Activated CD4-positive, alpha-beta T cell treated with anti-CD3 and anti-CD28 coated beads, Interleukin-2, amount 50 U/mL, for 24 hours (primary cell): ENCODE results near the gene CYS1.

Experiments
- DNase-seq, 2 donors: peaks; one replicate each; pipeline ENCODE4 v3.0.0-alpha.2; 2020; ENCODE audit warnings: low read depth in 1 of 2, low spot score in 1 of 2

The CYS1 gene

DNA sequence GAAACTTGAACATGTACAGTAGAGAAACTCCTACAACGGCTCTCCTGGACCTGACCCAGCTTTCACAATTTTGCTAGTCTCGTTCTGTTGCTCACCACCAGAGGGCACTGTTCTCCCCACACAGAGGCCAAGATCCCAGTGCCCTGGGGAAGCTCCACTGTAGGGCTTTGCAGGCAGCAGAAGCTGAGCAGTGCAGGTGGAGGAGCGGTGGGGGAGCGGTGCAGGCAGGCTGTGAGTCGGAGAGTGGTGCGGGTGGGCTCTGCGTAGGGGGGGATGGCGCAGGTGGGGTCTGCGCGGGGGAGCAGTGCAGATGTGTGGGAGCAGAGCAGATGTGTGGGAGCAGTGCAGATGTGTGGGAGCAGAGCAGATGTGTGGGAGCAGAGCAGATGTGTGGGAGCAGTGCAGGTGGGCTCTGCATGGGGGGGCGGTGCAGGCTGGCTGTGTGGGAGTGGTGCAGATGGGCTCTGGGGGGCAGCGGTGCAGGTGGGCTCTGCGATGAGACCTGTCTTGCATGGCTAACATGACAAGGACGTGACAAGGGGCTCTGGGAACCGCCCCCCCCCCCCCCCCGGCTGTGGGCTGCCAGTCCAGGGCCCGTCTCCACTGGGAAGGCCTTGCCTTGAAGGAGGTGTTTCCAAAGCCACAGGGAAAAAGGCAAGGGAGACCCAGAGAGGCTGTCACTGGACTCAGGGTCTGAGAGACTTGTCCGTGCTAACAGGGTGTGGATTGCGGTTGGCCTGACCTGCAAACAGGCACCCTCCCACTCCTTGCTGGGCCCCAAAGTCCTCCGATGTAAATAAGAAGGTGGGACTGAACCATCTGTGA is 7.3 kb downstream of the CYS1 start:
- DNase-seq = peak; percentile 46 to 80

DNA sequence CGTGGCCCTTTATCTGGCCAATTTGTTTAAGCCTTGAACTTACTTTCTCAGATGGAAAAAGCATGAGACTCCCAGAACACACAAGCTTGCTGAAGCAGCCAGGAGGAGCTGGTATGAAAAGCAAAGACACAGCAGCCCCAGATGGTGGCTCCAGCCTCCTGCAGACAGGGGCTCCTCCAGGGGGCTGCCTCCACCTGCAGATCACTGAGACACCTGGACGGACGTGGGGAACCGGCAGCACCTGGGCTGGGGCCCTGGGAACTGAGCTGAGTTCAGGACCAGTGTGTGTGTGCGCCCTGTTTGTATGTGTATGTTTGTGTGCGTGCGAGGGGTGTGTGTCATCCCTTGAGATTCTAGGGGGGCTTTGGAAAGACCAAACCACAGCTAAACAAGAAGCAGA is 8.6 kb downstream of the CYS1 start:
- no peak for DNase-seq

DNA sequence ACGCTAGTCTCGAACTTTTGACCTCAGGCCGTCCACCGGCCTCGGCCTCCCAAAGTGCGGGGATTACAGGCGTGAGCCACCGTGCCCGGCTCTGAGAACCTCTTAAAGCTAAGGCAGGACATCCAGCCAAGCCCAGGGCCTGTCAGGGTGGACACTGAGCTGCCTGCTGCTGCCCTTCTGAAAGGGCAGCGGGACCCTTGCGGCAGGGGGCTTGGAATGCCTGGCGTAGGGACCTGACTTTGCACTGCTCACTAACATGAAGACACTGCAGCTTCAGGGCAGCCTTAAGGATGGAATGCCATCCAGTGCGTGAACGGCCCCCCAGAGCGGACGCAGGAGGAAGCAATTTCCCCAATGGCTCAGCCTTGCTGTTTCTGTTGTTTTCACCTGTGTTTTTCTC is 9.0 kb downstream of the CYS1 start:
- no peak for DNase-seq

DNA sequence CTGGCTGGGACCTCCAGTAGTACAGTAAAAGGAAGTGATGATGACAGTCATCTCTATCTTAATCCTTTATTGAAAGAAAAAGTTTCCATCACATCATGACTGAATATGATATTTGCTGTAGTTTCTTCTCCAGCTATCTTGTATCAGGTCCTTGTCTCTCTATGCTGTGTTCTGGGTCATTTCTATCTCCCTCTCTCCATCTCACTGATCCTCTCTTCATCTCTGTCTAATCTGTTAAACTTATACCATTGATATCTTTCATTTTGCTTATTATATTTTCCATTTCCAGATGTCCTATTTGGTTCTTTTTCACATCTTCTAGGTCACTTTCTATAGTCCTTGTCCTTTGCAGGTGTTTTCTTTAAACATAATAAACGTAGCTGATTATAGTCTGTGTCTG is 12.3 kb downstream of the CYS1 start:
- DNase-seq = no peak

DNA sequence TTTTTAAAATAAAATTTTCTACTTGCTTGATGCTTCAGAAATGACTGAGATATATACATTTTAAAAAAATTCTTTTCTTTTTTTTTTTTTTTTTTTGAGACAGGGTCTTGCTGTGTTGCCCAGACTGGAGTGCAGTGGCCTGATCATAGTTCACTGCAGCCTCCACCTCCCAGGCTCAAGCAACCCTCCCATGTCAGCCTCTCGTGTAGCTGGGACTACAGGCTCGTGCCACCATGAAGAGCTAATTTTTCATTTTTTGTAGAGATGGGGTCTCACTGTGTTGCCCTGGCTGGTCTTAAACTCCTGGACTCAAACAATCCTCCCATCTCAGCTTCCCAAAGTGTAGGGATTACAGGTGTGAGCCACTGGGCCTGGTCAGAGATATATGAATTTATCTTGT is 12.9 kb downstream of the CYS1 start:
- no peak for DNase-seq

DNA sequence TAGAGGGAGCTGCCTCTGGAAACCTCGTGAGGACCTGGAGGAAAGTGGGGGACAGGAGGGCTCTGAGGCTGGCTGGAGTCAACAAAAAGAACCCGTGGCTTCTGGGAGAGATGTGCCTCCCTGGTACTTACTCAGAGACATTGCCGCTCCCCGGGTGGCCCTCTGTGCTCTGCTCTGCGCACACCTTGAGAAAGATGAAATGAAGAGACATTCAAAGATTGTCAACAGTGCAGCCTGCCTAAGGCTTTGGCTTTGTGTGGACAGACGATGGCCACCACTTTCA is 14.5 kb downstream of the CYS1 start:
- DNase-seq = no peak

DNA sequence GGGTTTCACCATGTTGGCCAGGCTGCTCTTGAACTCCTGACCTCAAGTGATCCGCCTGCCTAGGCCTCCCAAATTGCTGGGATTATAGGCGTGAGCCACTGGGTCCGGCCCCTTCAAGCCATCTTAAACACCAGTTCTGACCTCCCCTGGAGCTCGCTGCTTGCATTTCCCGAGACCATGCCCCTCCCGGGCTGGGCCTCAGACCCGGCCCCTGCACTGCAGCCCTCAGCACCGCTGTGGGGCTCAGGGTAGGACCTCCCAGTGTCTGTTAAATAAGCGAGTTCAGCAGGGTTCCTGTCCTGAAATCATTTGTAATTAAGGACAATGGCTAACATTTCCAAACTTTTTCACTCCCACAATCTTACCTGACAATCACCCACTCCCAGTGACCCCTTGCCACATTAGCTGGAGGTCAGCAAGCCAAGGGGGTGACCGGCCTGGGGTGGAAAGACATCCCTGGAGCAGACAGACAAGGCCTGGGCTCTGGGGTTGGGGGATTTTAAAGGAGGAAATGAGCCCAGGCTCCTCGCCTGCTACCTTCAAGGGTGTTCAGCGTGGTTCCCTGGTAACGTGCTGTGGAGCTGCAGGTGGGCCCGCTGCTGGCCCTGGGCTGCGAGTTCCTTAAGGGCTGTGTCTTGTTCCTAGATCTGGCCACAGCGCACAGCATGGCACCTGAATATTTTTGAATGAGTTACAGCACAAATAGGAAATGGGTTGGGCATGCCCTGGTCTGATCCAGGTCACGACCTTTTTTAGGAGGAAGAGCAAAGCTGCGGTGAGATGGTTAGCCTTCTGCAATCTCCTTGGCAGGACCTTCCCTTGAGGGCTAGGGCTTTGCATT is 15.1 kb downstream of the CYS1 start:
- no peak for DNase-seq

DNA sequence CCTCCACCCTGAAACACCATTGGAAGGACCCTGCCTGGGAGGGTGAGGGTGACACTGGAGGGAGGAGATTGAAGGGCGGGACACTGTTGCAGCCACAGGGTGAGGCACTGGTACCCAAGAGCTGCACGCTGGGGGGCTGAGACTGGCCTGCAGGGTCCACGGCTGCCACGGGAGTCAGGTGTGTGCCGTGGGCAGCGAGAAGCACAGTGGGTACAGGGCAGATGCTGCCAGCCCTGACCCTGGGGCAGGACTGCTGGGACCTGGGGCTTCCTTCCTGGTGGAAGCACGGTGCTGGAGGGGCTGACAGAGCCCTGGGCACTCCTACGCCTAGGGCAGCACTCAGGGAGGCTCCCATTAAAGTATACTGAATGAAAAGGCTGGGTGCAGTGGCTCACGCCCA is 16.6 kb downstream of the CYS1 start:
- DNase-seq = no peak

DNA sequence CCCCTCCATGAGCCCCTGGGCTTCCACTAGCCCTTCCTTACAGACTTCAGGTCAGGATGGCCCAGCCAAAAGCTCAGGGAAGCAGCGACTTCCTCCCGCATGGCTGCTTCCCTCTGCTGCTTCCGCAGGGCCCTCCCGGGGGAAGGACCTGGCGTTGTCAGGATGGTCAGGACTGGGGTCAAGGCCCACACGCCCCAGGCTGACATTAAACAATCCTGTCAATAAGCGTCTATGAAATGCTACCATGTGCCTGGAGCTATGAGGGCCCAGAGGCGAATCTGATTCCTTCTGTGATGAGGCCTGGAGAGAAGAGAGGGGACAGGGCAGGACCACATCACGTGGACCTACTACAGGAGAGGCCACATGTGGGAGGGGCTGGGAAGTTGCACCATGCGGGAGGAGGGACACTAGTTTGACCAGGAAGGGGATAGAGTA is 17.3 kb downstream of the CYS1 start:
- no peak for DNase-seq

DNA sequence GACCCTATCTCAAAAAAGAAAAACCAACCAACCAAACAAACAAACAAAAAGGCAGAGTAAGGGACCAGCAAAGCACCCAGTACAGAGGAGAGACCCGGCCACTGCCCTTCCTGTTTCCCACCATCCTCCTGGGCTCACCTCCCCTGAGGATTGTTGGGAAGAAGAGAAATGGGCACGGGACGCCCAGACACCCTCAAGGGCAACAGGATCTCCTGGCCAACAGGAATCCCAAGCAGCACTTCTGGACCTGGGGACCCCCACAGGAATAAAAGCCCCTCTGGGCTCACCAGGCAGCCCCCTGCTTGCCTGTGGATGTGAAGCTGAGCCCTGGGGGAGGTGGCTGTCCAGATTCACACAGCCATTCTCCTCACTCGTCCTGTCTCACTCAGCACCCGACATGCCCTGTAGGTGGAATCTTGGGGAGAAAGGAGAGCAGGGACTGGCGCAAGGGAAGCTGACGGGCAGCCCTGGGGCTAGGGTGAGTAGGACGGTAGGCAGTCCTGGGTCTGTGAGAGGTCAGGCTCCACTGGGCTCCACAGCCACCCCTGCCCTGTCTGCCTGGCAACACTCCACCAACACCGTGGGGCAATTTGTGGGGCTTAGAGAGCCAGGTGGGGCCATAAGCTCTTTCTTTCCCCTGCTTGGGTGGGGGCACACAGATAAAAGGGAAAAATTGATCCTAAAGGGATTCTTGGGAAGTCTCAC is 18.8 kb downstream of the CYS1 start:
- no peak for DNase-seq

DNA sequence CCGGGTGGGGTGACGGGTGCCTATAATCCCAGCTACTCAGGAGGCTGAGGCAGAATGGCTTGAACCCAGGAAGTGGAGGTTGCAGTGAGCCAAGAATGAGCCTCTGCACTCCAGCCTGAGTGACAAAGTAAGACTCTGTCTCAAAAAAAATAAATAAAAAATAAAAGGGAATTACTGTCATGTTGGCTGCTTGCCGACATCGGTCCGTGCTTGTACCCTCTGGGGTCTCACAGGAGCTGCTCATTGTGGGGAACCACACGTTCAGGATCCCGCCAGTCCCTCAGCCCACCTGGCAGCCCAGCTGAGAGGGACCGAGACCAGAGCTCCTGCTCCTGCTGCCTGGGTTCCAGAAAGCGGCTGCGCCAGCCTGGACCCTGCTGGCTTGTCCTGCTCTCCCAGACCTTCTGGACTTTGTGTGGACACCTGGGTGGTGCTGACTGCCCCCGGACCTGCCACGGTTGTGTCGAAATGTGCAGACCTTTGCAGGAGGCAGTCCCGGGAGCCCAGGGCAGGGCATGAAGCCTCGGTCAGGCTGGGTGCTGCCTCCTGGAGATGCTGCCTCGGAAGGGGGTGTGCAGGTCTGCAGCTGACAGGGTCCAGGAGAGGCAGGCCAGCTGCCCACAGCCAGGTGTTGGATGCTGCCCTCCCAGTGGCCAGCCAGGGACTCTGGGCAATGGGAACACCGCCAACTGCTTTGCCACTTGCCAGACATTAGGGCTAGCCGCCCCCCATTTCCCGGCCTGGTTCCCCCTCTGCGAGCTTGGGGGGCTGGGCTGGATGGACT is 20.5 kb downstream of the CYS1 start:
- DNase-seq = no peak

DNA sequence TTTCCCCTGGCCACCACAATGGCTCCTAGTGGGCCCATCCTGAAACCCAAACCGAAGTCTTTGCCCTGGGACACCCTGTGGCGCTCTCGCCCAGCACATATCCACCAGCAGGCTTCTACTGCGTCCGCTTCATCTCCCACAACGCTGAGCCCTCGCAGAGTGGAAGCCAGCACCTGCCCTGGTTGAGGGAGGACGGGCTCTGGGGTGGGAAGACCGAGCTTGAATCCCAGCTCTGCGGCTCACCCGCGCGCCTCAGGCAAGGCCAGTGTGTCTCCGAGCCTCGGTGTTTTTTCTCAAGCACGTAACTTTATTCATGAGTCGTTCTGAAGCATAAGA is 21.2 kb downstream of the CYS1 start:
- DNase-seq = no peak

DNA sequence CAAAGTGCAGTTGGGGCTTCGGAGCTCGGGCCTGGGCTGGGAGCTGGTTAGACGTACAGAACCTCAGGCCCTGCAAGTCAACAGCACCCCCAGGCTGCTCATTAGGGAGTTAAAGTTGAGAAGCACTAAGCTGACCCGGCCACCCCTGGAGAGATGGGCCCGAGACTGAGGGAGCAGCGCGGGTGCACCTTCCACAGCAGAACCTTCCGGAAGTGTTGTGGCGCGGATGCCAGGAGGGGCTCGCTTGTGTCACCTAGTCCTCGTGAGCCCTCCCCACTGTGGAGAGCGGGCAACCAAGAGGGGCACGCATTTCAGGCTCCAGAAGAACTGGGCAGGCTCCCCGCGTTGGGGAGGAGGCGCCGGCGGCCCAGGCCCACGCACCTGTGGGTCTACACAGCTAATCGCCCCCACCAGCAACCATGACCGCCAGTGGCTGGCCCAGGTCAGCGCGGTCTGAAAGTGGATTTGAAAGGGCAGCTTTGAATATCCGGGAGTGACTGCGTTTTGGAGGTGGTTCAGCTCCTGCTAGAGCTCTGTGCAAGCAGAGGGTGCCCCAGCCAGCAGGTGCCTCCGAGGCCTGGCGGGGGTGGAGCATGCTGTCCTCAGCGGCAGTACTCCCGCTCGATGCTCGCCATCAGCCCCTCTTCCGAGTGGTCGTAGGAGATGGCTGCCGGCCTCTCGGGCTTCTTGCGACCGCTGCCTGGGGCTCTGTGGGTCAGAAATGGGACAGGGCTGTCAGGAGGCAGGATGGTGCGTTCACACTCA is 21.8 kb downstream of the CYS1 start:
- DNase-seq = no peak

DNA sequence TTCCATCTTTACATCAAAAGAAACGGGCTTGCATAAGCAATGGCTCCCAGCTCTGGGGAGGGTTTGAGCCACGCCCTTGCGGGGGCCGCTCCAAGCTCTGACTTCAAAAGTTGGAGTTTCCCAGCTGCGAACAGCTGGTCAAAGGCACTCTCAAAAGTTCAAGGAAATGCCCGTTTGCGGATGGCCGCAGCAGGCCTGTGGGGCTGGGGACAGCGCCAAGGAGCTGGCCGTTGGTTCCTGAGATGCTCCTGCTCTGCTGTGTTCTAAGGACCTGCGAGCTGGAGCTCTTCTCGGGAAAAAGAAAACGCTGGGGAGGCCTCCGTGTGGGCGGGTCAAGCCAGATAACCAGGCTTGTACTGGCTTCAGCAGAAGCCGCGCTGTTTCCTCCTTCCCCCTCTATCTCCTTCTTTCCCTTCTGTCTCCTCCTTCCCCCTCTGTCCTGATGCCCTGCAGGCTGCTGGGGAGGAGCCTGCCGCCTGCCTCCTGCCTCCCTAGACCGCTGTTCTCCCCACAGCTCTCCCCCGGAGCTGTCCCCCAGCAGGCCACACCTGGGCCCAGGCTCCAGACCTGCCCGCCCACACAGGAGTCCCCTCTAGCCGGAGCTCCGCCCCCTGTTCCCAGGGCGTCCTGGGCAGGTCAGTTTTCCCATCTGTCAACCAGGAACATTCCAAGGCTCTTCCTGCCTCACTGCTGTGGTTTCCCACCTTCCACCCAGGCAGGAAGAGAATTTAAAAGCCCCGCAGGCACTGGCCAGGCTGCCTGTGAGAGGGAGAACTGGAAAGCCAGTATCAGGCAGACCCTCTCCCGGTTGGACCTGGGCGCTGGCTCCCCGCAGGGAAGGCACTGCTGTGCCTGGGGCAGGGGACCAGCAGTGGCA is 22.7 kb downstream of the CYS1 start:
- DNase-seq = no peak

DNA sequence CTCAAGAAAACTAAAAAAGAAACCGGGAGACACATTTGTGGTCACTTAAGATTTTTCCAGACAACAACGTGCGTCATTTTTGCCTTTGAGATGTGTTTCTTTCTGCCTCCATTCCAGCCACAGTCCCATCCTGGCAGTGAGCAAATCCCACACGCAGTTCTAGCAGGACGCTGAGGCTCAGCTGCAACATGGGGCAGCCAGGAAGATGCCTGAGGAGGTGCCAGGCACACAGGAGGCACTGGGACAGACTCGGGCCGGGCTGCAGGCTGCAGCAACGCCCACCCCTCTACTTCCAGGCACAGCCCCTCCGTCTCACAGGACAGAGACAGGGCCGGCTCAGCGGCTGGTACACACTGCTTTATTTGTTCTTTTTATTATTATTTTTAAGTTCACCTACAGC is 23.8 kb downstream of the CYS1 start:
- DNase-seq = no peak

DNA sequence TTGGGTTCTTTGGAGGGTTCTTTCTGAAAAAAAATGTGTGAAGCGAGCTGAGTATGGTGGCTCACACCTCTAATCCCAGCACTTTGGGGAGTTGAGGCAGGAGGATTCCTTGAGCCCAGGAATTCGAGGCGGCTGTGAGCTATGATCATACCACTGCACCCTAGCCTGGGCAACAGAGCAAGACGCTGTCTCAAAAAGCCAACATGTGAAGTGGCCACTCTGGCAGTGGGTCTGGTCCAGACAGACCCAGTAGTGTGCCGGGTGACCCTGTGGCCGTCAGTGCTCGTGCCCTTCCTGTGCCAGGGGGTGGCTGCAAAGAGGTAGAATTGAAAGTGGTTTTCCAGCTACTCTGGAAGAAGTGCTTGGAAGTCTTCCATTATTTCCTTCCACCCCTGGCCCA is 25.2 kb downstream of the CYS1 start:
- no peak for DNase-seq

DNA sequence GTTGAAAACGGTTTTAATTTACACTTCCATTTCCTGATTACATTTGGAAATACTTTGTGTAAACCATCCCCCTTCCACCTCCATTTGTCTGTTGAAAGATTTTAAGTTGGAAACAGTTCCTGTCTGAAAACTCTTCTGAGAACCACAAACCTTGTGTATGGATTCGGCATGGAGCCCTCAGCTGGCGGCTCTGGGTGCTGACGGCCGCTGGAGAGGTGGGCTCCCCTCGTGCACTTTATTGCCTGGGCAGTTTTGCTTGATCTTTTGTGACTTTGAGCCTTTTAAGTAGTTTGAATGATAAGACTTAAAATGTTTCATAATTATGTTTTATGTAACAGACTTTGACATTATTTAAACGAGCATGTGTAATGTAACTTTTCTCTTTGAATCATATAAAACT is 25.8 kb downstream of the CYS1 start:
- DNase-seq = no peak

DNA sequence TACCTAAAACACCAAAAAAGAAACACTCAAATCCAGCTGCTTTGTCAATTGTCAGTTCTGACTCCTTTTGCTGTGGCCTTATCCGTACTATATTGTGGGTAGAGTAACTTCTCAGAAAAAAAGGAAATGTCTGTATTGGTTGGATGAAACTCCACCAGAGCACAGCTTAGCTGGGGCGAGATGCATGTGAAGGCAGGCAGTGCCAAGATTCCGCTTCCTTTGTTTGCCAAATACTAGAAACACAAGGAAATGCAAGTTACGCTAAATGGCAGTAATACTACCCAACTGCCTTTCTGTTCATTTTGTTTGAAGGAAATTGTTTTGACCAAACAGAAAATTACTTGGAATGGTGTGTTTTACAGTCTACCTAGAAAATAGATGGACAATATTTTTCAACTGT is 26.9 kb downstream of the CYS1 start:
- DNase-seq = no peak

DNA sequence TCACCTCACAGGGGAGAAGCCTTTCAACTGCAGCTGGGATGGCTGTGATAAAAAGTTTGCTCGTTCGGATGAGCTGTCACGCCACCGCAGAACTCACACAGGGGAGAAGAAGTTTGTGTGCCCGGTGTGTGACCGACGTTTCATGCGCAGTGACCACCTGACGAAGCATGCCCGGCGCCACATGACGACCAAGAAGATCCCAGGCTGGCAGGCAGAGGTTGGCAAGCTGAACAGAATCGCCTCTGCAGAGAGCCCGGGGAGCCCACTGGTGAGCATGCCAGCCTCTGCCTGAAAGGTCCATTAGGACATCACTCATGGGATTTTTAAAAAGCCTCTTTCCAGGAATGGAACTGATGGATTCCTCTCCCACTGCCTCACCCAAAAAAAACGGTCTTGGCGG is 28.0 kb downstream of the CYS1 start:
- no peak for DNase-seq
